Calu3 (cell line): Measurements from ENCODE around the gene MAP3K10. TPM values are rescaled to one million over a fixed set of nuclear protein-coding genes. Genes with fewer than 3 reads are reported as not detected.
A peak's percentile ranks its signal among the peaks of the same experiment; 100 is the strongest.

Experiments
- BruUV-seq: library from RNA; stranded (reverse); fragments of 400-500 nt; replicated peaks from 2 replicates; lab custom pipeline; 2021; lab: Mats Ljungman, UMichigan
- CTCF ChIA-PET: fragments of 300-600 bp; sonication (Branson Sonifier 250); formaldehyde crosslinking; loops from one replicate; lab custom pipeline; 2022; ENCODE audit warnings: antibody characterized with exemption; lab: Charles Lee
- DNase-seq: peaks from one replicate; pipeline ENCODE4 v3.0.0; 2022
- H3K27ac Mint-ChIP-seq: one replicate; pipeline ENCODE4 v1.8.0; 2022; ENCODE audit warnings: mixed read lengths; ENCODE audit not compliant: unreplicated experiment
- H3K27me3 Mint-ChIP-seq: one replicate; pipeline ENCODE4 v1.8.0; 2022; ENCODE audit warnings: mixed read lengths; ENCODE audit not compliant: unreplicated experiment
- H3K36me3 Mint-ChIP-seq: one replicate; pipeline ENCODE4 v1.8.0; 2022; ENCODE audit warnings: mild to moderate bottlenecking, moderate library complexity, mixed read lengths; ENCODE audit not compliant: insufficient read depth, unreplicated experiment
- H3K4me1 Mint-ChIP-seq: one replicate; pipeline ENCODE4 v1.8.0; 2022; ENCODE audit warnings: mild to moderate bottlenecking, low read depth, mixed read lengths; ENCODE audit not compliant: unreplicated experiment
- H3K4me3 Mint-ChIP-seq: one replicate; pipeline ENCODE4 v1.8.0; 2022; ENCODE audit warnings: mild to moderate bottlenecking, low read depth, moderate library complexity, mixed read lengths; ENCODE audit not compliant: unreplicated experiment
- H3K9me3 Mint-ChIP-seq: one replicate; pipeline ENCODE4 v1.8.0; 2022; ENCODE audit warnings: low read depth, mixed read lengths; ENCODE audit not compliant: unreplicated experiment
- intact Hi-C: fragments of 100-400 bp; cut with micrococcal nuclease; formaldehyde crosslinking; loops from one replicate; pipeline ENCODE4 v1.10.0; 2022; ENCODE audit not compliant: unreplicated experiment
- total RNA-seq: library from RNA; stranded (reverse); gene quantifications from 2 replicates; pipeline ENCODE4 v1.2.3, GENCODE V29; 2022
- TF ChIP-seq, protein P1 (sequence below): fragments of 200-600 bp; IDR thresholded peaks from one replicate; pipeline ENCODE4 v1.8.0; 2022; ENCODE audit warnings: antibody characterized with exemption; ENCODE audit not compliant: unreplicated experiment

Gene MAP3K10
- total RNA-seq, 1 experiment from 2014 or later = 30.5 TPM

DNA sequence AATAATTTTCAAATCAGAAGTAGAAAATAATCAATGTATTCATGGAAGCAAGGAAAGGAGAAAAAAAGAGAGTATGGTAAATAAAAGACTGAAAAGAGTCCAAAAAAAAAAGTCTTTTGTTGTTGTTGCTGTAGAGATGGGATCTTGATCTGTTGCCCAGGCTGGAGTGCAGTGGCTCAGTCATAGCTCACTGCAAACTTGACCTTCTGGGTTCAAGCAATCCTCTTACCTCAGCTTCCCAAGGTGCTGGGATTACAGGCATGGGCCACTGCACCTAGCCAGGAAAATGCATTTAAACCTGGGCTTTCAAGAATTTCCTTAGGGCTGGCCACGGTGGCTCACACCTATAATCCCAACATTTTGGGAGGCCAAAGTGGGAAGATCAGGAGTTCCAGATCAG, 7.0 kb upstream of the MAP3K10 start:
- no peaks in the 10 kb centered on the region for H3K4me1 Mint-ChIP-seq

GRCh38 chr19:40191836-40192646, 815 bp downstream of the MAP3K10 start:
- peak; percentile 50 for DNase-seq
- no peaks in the 10 kb centered on the region for H3K4me1 Mint-ChIP-seq
- no peaks in the 10 kb centered on the region for H3K9me3 Mint-ChIP-seq
- intact Hi-C loops = no loop called here
- no TSS peak for BruUV-seq
- TF ChIP-seq, protein P1, sequence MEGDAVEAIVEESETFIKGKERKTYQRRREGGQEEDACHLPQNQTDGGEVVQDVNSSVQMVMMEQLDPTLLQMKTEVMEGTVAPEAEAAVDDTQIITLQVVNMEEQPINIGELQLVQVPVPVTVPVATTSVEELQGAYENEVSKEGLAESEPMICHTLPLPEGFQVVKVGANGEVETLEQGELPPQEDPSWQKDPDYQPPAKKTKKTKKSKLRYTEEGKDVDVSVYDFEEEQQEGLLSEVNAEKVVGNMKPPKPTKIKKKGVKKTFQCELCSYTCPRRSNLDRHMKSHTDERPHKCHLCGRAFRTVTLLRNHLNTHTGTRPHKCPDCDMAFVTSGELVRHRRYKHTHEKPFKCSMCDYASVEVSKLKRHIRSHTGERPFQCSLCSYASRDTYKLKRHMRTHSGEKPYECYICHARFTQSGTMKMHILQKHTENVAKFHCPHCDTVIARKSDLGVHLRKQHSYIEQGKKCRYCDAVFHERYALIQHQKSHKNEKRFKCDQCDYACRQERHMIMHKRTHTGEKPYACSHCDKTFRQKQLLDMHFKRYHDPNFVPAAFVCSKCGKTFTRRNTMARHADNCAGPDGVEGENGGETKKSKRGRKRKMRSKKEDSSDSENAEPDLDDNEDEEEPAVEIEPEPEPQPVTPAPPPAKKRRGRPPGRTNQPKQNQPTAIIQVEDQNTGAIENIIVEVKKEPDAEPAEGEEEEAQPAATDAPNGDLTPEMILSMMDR = no peak
- H3K27me3 Mint-ChIP-seq = no peaks in the 10 kb centered on the region
- H3K27ac Mint-ChIP-seq = no peak overlapping the region
- peak overlapping the region; percentile 86 for H3K4me3 Mint-ChIP-seq
- CTCF ChIA-PET = interaction anchor here (0.5 to 0.9 kb wide), 4 partner anchors 16 to 279 kb away, joined by 3 to 6 read pairs (median 5); no protein-coding TSS in a partner anchor
- peaks cover 29% of the 10 kb centered on the region for H3K36me3 Mint-ChIP-seq

More for the DNA sequence above, 7.0 kb upstream of the MAP3K10 start:
- intact Hi-C loops = no loop called here
- DNase-seq = no peak
- peaks cover 14% of the 10 kb centered on the region for H3K27me3 Mint-ChIP-seq
- TF ChIP-seq, protein P1 = no peak
- H3K27ac Mint-ChIP-seq = no peak overlapping the region
- no TSS peak for BruUV-seq
- CTCF ChIA-PET = interaction anchor here (0.6 kb wide), 1 partner anchor 121 kb away, joined by 3 read pairs; no protein-coding TSS in a partner anchor
- H3K4me3 Mint-ChIP-seq = no peak overlapping the region
- H3K9me3 Mint-ChIP-seq = no peaks in the 10 kb centered on the region
- H3K36me3 Mint-ChIP-seq = no peaks in the 10 kb centered on the region

DNA sequence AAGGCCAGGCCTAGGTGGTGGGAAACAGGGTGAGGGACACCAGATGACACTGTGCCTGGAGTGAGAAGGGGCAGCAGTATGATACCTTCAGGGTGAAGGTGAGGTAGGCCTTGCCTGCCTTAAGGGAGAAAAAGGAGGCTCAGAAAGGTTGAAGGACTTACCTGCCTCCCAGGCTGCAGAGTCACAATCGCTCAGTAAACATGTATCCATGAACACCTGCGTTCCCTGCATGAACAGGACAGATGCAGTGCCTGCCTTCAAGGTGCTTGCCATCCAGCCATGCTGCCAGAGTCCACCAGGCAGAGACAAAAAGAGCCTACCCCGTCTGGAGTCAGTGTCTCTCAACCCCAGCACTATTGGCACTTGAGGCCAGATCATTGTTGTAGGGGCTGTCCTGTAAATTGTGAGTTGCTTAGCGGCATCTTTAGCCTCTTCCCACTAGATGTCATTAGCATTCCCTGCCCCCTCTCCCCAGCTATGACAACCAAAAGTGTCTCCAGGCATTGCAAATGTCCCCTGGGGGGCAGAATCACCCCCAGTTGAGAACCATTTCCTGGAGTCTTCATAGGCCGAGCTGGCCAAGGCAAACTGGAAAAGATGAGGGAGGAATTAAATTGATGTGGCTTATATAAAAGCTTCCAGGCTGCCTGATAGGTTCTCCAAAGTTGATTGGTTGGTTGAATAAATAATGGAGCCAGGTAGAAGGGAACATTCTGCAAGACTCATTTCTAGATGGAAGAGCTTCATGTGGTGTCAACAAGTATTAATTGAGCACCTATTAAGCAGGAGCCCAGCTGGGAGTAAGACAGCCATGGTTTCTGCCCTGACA, 1.7 kb downstream of the MAP3K10 start:
- H3K27me3 Mint-ChIP-seq = no peaks in the 10 kb centered on the region
- H3K9me3 Mint-ChIP-seq = no peaks in the 10 kb centered on the region
- H3K27ac Mint-ChIP-seq = no peak overlapping the region
- H3K4me1 Mint-ChIP-seq = no peaks in the 10 kb centered on the region
- H3K36me3 Mint-ChIP-seq = peaks cover 29% of the 10 kb centered on the region
- DNase-seq = no peak
- CTCF ChIA-PET = no interaction called here
- H3K4me3 Mint-ChIP-seq = peak overlapping the region; percentile 86
- no TSS peak for BruUV-seq
- intact Hi-C loops = no loop called here
- TF ChIP-seq, protein P1 = no peak

GRCh38 chr19:40193587-40193849, 2.3 kb downstream of the MAP3K10 start:
- H3K9me3 Mint-ChIP-seq = no peaks in the 10 kb centered on the region
- intact Hi-C loops = no loop called here
- TSS peak; percentile 42 for BruUV-seq

More at GRCh38 chr19:40193587-40193849, 2.3 kb downstream of the MAP3K10 start:
- H3K4me3 Mint-ChIP-seq = no peak overlapping the region
- no peaks in the 10 kb centered on the region for H3K4me1 Mint-ChIP-seq
- H3K27me3 Mint-ChIP-seq = no peaks in the 10 kb centered on the region
- no peak overlapping the region for H3K27ac Mint-ChIP-seq
- TF ChIP-seq, protein P1 = no peak
- H3K36me3 Mint-ChIP-seq = peaks cover 29% of the 10 kb centered on the region
- DNase-seq = no peak
- CTCF ChIA-PET = no interaction called here
